Activated CD4-positive, CD25-positive, alpha-beta regulatory T cell treated with anti-CD3 and anti-CD28 coated beads, Interleukin-2, amount 50 U/mL, for 24 hours (primary cell): ENCODE results near the gene DNAJC4.

Experiments used
- ATAC-seq, 2 donors: fragments of 150-1000 bp; cut with Tn5 transposase; one replicate each; pipeline ENCODE4 v1.10.0; 2021; ENCODE audit warnings: mild to moderate bottlenecking in 1 of 2, moderate library complexity in 1 of 2

DNAJC4 gene

DNA sequence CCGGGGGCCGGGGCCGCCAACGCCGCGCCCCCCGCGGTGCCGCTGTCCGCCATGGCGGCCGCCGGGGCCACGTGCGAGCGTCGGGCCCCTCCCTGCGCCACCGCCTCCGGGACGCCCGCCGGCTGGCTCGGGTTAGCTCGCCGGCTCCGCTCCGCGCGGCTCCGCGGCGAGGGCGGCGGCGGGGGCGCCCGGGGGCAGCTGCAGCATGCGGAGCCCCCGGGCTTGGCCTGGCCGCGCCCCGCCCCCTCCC lies 16.2 kb downstream of the DNAJC4 start:
- peak; percentile 11 to 14 for ATAC-seq

DNA sequence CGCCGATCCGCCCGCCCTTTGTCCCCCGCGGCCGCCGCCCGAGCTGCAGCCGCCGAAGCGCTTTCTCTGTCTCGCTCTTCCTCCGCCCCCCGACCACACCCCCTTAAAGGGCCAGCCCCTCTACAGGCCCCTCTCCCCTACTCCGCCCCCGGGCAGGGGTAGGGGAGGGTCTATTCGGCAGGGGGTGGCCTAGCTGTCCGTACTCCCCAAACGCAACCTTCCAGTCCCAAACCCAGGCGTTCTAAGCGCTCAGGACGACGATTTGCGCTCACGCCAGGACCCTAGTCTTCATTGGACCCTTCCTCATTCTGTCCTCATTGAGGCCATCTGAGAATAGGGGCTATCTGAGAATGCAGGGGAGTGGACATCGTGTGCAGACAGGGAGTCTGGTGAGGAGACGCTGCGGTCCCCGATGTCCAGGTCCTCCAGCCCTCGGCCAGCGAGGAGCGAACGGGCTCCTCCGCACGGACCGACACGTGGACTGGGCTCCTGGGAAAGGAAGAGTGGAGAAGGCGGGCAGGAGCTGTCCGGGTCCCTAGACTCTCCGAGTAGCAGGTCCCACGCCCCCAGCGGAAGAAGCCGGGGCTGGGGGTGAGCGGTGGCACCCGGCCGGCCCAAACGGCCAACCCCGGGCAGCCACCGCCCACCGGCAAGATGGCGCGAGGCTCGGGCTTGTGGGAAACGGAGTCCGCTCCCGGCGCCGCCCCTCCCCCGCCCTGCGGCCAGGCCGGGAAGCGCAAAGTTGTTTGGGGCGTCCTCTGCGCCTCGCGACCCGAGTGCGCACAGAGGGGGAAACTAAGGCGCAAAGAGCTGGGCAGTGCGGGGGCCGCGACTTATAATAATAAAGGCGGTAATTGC lies 16.8 kb downstream of the DNAJC4 start, which contains the start of gene PPP1R14B:
TSS of gene PPP1R14B (minus strand) at position 73 of the 858 bp plus-strand sequence. CDS start 270 bp downstream, outside the sequence.
- peak; percentile 63 to 66 for ATAC-seq

- ATAC-seq, result no peak
Observed at GRCh38 chr11:64247729-64248531, 17.6 kb downstream of the DNAJC4 start.

- no peak for ATAC-seq
Observed at GRCh38 chr11:64248578-64248977, 18.2 kb downstream of the DNAJC4 start.

- ATAC-seq, result no peak
Observed at GRCh38 chr11:64249038-64249437, 18.7 kb downstream of the DNAJC4 start.

- ATAC-seq, result no peak
Observed at GRCh38 chr11:64249563-64250414, 19.4 kb downstream of the DNAJC4 start.

- ATAC-seq, result no peak
Observed at GRCh38 chr11:64250415-64251015, 20.2 kb downstream of the DNAJC4 start.

GRCh38 chr11:64251016-64251752 lies 20.8 kb downstream of the DNAJC4 start, which contains the start of gene PLCB3:
Gene PLCB3 (plus strand): TSS chr11:64251530. CDS start chr11:64251650, 120 bp downstream.
- ATAC-seq, result peak; percentile 64 to 65

DNA sequence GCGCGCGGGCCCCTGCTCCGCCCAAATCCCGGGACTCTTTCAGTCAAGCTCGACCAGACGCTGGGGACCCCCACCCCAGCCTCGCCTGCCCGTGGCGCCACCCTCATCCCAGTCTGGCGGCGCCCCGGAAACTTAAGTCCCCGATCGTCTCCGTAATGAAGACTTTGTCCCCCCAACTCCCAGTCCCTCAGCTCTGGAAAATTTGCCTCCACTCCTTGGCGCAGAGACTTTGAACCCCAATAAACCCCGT lies 21.3 kb downstream of the DNAJC4 start:
- ATAC-seq, result no peak

GRCh38 chr11:64252003-64252872 lies 21.9 kb downstream of the DNAJC4 start:
- no peak for ATAC-seq

DNA sequence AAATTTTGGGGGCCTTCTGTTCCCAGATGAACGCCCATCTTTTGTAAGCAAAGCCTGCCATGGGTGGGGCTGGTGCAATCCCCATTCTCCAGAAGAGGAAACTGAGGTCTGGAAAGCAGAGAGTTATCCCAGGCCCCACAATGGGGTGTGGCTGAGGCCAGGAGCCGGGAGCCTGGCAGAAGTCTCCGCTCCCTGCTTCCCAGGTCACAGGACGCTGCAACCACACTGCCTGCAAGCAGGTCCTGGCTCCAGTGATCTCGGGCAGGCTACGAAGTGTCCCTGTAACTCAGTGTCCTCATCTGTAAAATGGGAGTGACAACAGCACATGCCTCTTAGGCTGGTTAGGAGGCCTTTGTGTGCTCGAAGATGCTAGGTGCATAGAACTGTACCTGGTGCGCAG lies 22.7 kb downstream of the DNAJC4 start:
- ATAC-seq, result no peak

GRCh38 chr11:64253481-64253880 lies 23.1 kb downstream of the DNAJC4 start:
- no peak for ATAC-seq

GRCh38 chr11:64254326-64254725 lies 24.0 kb downstream of the DNAJC4 start:
- ATAC-seq, result no peak

- ATAC-seq, result no peak
Observed at GRCh38 chr11:64255135-64256128, 25.1 kb downstream of the DNAJC4 start.

DNA sequence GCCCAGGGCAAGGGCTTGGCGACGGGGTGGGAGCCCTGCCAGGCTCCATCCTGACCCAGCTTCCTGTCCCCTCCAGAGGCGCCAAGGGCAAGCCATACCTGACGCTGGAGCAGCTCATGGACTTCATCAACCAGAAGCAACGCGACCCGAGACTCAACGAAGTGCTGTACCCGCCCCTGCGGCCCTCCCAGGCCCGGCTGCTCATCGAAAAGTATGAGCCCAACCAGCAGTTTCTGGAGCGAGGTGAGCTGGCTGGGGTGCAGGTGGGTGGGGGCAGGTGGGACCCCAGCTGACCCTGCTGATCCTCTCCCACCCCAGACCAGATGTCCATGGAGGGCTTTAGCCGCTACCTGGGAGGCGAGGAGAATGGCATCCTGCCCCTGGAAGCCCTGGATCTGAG lies 26.0 kb downstream of the DNAJC4 start:
- no peak for ATAC-seq

DNA sequence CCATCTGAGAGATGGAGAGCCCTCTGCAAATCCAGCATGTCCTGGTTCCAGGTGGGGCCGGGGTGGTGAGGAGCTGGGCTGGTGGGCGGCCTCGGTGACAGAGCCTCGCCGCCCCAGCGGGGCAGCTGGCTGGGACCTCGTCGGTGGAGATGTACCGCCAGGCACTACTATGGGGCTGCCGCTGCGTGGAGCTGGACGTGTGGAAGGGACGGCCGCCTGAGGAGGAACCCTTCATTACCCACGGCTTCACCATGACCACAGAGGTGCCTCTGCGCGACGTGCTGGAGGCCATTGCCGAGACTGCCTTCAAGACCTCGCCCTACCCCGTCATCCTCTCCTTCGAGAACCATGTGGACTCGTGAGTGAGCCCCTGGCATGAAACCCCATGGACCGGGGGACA lies 28.0 kb downstream of the DNAJC4 start:
- ATAC-seq, result no peak

DNA sequence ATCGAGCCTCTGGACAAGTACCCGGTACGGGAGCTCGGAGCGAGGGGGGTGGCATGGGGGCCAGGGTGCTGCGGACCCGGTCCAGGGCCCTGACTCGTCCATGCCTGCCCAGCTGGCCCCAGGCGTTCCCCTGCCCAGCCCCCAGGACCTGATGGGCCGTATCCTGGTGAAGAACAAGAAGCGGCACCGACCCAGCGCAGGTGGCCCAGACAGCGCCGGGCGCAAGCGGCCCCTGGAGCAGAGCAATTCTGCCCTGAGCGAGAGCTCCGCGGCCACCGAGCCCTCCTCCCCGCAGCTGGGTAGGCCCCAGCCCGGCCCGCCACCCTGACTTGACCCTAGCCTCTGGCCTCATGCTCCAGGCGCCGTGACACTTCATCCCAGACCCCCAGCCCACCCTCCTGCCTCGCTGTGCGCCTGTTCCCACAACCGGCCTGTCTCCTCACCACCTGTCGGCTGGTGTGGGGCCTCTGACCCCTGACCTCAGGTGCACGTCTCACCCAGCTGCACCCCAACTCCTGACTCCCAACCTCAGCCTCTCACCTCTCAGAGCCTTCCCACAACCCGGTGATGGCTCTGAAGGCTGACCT lies 28.7 kb downstream of the DNAJC4 start:
- no peak for ATAC-seq

GRCh38 chr11:64259533-64260067 lies 29.3 kb downstream of the DNAJC4 start:
- ATAC-seq, result peak; percentile 61 to 69

DNA sequence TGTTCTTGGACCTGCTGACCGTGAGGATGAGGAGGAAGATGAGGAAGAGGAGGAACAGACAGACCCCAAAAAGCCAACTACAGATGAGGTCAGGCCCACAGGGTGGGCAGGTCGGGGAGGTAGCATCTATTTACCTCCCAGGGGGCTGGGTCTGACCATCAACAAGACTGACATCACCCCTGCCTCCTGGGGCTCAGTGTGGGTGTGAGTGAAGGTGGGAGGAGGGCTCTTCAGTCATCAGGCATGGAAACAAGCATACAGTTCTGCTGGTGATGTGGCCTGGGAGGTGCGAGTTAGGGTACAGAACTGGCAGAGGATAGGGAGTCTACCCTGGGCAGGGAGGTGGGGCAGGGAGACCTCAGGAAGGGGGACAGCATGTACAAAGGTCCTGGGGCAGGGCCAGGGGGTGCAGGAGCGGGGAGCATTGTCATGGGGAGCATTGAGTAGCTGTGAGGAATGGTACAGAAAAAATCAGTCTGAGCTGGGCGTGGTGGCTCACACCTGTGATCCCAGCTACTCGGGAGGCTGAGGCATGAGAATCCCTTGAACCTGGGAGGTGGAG lies 29.9 kb downstream of the DNAJC4 start:
- no peak for ATAC-seq
